ENCODE results near the gene LDB2.
A peak's percentile ranks its signal among the peaks of the same experiment; 100 is the strongest.

The LDB2 gene

DNA sequence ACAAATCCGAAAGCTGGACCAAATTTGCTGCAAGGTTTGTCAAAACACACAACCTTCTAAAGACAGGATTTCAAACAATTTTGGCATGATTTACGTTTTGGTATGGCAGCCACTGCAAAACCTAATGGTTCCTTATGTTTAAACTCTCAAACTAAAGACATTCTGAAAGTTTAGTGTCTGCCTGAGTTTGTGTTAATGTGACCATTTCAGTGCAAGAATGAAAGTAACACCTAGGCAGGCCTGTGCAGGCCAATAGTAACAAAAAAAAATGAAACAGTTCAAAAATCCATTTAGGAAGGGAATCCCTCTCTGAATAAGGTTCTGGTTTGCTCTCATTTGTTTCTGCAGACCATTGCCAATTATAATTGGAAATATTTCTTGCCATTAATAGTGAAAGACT is 1.9 kb upstream of the LDB2 start:
- TF ChIP-seq CTCF (IDR thresholded peaks at IDR 0.05; ENCODE audit: low read depth, low read length): no peak
- DNase-seq (ENCODE audit: low read depth, low spot score): no peak
- H3K4me3 ChIP-seq (ENCODE audit: low read depth, low read length): no peak overlapping the region
- in situ Hi-C loops (cut with HindIII; ENCODE audit: low sequenced_read_pairs): no loop called here

- peak overlapping the region; percentile 43 for H3K4me3 ChIP-seq (ENCODE audit: low read depth, low read length)
- no peak for TF ChIP-seq CTCF (IDR thresholded peaks at IDR 0.05; ENCODE audit: low read depth, low read length)
- in situ Hi-C loops (cut with HindIII; ENCODE audit: low sequenced_read_pairs): no loop called here
- DNase-seq (ENCODE audit: low read depth, low spot score): peak; percentile 54
Observed at GRCh38 chr4:16896881-16897750, 1.3 kb downstream of the LDB2 start.

GRCh38 chr4:16894406-16894805 is 4.0 kb downstream of the LDB2 start:
- no peak for TF ChIP-seq CTCF (IDR thresholded peaks at IDR 0.05; ENCODE audit: low read depth, low read length)
- no peak overlapping the region for H3K4me3 ChIP-seq (ENCODE audit: low read depth, low read length)
- in situ Hi-C loops (cut with HindIII; ENCODE audit: low sequenced_read_pairs): no loop called here
- DNase-seq (ENCODE audit: low read depth, low spot score): no peak

DNA sequence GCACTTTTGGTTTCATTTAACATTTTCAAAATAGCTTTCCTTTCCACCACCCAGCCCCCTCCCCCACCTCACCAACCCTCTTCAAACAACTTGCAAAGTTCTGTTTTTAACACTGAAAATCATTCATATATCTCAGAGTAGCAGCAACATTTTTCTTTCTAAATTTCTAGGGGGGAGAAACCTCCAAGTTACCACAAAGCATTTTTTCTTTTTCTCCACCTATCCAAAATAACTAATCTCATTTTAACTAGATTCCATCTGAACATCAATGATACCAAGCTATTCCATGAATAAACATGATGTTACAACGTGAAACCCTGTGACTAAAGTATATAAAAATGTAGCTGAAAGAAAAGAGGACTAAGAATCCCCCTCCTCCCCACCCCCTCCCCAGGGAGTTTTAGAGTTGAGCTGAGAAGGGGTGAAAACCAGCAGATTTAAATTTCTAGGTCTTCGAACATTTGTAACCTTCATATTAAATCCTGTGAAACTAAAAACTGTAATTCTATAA is 5.2 kb downstream of the LDB2 start:
- in situ Hi-C loops (cut with HindIII; ENCODE audit: low sequenced_read_pairs): no loop called here
- no peak for TF ChIP-seq CTCF (IDR thresholded peaks at IDR 0.05; ENCODE audit: low read depth, low read length)
- DNase-seq (ENCODE audit: low read depth, low spot score): peak; percentile 40
- no peak overlapping the region for H3K4me3 ChIP-seq (ENCODE audit: low read depth, low read length)

DNA sequence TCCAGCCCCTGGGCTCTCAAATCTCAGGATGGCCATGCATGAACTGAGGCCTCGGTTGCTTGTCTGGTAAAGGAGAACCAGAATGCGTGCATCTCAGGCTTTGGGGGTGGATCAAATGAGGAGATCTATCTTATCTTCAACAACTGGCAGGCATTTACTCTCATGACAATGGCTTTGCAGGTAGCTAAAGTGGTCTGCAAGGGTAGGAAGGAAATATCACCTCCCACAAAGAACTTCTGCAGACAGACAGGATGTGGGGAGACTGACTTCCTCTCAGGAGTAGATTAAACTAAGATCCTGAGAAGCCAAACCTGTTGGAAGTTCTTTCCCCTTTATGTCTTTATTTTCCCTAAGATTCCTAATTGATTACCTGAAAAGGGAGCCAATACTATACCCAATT is 7.8 kb downstream of the LDB2 start:
- in situ Hi-C loops (cut with HindIII; ENCODE audit: low sequenced_read_pairs): no loop called here
- H3K4me3 ChIP-seq (ENCODE audit: low read depth, low read length): no peak overlapping the region
- TF ChIP-seq CTCF (IDR thresholded peaks at IDR 0.05; ENCODE audit: low read depth, low read length): no peak
- DNase-seq (ENCODE audit: low read depth, low spot score): no peak

- H3K4me3 ChIP-seq (ENCODE audit: low read depth, low read length): no peak overlapping the region
- in situ Hi-C loops (cut with HindIII; ENCODE audit: low sequenced_read_pairs): no loop called here
- TF ChIP-seq CTCF (IDR thresholded peaks at IDR 0.05; ENCODE audit: low read depth, low read length): no peak
- DNase-seq (ENCODE audit: low read depth, low spot score): no peak
Observed at GRCh38 chr4:16889945-16890344, 8.5 kb downstream of the LDB2 start.
